Stimulated activated naive CD4-positive, alpha-beta T cell treated with Interleukin-2 at 50 U/mL for 16 hours (primary cell): ENCODE results near the gene ZNF773.
"Not testable (repeated sequence)": the region's sequence is repeated elsewhere in the genome, so short reads cannot be mapped to it uniquely, and the experiment has no call there.

Experiments used
- DNase-seq: peaks from one replicate; lab custom pipeline; 2025; lab: John Stamatoyannopoulos, UW

The ZNF773 gene

DNA sequence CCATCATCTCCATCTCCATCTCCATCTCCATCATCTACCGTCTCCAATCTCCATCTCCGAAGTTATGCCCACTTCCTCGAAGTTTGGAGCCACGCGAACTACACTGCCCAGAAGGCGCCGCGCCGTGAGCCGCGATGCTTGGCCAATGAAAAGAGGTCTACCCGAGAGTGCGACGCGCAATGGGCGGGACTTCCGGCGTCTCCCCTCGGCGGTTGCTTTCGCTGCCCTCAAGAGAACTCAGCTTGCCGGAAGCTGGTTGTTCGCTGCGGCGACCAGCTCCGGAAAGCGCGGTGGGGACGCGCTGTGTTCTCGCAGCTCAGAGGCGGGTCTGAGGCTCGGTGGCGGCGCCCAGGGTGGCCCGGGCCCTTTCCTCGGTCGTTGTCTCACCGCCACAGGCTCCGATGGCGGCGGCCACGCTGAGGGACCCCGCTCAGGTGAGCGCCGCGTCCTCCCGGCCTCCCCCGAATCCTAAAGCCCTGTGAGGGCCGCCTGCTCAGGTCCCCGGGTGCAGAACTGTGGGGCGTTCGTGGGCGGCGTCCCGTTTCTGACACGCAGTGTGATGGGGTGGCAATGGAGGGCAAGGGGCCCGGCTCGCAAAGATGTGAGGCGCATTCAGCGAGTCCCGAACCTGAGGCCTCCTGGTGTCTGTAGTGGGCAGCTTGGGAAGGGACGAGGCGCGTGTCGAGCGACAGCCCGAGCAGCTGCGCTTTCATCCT is at the start of gene ZNF773:
ZNF773 (plus strand) TSS at position 259 of the 716 bp plus-strand sequence; CDS start at position 402, 143 bp downstream.
- peak; percentile 97 for DNase-seq

- DNase-seq: no peak
Measured at GRCh38 chr19:57452307-57452706, 47.4 kb upstream of the ZNF773 start.

DNA sequence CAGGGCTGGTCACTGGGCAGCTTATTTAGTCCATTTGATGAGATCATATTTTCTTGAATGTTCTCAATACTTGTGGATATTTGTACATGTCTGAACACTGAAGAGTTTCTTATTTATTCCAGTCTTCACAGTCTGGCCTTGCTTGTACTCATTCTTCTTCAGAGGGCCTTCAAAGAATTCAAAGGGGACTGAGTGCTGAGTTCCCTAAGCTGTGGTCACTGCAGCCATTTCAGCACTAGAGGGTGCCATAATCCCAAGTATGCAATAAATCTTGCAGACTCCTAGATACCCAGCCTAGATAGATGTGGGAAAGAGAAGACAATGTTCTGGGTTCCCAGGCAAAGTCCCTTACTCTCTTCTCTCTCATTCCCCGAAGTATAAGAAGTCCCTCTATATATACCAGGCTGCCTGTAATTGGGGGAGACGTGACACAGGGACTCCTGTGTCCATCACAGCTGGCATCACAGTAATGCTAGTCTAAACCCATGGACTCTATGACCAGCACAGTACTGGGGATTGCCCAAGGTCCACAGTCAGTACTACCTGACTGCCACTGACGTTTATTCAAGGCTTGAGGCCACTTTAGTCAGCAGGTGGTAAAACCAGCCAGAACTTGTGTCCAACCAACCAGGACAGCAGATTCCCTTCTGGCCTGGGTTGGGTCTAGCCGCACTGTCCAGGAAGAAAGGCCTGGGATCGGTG is 33.9 kb upstream of the ZNF773 start:
- DNase-seq: no peak

- DNase-seq: no peak
Measured at GRCh38 chr19:57466489-57466888, 33.2 kb upstream of the ZNF773 start.

- DNase-seq: no peak
Measured at GRCh38 chr19:57473646-57474045, 26.1 kb upstream of the ZNF773 start.

DNA sequence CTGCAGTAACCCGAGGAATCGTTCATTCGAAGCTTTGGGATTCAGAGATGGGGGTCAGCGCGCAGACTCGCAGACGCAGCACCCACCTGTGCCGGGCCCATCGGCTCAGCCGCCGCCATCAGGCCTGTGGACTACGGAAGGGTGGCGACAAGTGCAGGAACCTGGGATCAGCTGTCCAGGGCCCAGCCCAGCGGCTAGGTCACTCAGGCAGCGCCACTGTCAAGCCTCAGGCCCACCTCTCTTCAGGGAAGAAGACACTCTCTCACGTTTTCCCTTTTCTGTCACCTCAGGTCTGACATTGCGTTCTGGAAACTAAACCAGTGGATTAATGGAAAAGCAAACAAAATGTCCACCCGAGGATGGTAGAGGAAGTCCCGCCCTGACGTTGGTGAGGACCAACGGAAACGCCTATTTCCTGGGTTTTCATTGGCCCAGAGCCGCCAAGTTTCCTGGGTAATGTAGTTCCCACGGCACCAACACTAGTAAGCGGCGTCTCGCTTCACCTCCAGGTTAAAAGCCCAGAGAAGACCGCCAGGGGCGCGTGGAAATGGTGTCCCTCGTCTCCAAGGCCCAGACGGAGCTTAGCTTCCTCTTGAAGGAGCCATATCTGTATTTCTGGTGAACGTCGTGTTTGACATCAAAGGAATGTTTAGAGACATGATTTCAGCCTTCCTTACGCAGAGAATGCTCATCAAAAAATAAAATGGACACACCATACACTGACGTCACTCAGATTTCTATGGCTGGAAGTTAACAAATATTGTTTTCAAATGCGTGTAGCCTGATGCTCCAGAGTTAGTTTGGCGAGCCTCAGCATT is 22.3 kb upstream of the ZNF773 start, which contains the start of gene ZNF772:
ZNF772 (minus strand) TSS at position 376 of the 818 bp plus-strand sequence; CDS start at position 119, 257 bp downstream.
- peak; percentile 90 for DNase-seq

GRCh38 chr19:57487477-57488298 is 12.1 kb upstream of the ZNF773 start, which contains the start of gene ZNF419:
Gene ZNF419 (plus strand): TSS chr19:57487750. CDS start chr19:57487951, 201 bp downstream.
- peak; percentile 94 for DNase-seq

DNA sequence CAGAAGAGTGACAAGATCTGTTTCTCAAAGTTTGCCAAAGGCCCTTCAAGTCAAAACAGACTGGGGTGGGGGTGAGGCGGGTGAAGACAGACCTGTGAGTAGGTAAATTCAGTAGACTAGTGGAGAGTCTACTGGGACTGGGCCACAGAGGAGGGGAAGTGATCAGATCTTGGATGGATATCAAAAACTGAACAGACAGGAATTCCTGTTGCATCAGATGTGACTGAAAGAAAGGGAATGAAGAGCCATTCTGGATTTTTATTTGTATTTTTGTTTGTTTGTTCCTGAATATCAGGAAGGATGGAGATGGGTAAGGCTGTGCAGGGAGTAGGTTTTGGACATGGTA is 11.5 kb upstream of the ZNF773 start:
- not testable (repeated sequence) for DNase-seq

DNA sequence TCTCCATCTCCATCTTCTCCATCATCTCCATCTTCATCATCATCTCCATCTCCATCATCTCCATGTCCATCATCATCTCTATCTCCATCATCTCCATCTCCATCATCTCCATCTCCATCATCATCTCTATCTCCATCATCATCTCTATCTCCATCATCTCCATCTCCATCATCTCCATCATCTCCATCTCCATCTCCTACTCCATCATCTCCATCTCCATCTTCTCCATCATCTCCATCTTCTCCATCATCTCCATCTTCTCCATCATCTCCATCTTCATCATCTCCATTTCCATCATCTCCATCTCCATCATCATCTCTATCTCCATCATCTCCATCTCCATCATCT is 432 bp upstream of the ZNF773 start:
- DNase-seq: not testable (repeated sequence)

DNA sequence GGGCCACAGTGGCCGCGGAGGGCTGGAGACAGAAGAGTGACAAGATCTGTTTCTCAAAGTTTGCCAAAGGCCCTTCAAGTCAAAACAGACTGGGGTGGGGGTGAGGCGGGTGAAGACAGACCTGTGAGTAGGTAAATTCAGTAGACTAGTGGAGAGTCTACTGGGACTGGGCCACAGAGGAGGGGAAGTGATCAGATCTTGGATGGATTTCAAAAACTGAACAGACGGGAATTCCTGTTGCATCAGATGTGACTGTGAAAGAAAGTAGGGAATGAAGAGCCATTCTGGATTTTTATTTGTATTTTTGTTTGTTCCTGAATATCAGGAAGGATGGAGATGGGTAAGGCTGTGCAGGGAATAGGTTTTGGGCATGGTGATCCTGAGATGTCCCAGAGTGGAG is 662 bp downstream of the ZNF773 start:
- not testable (repeated sequence) for DNase-seq

DNA sequence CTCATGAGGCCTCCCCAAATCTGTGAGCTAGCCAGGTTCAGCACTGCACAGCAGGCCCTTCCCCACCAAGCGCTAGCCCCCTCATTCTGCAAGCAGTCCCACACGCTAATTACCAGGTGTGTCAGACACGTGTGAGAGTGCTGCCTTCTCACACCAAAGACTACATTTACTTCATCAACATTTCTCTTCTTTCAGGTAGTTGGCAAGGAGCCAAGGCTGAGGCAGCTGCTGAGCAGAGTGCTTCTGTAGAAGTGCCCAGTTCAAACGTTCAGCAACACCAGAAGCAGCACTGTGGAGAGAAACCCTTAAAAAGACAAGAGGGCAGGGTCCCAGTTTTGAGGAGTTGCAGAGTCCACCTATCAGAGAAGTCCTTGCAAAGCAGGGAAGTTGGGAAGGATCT is 6.4 kb downstream of the ZNF773 start:
- no peak for DNase-seq

- no peak for DNase-seq
Measured at GRCh38 chr19:57511484-57511883, 11.7 kb downstream of the ZNF773 start.

GRCh38 chr19:57512845-57513244 is 13.1 kb downstream of the ZNF773 start:
- DNase-seq: no peak

- DNase-seq: no peak
Measured at GRCh38 chr19:57515255-57515654, 15.5 kb downstream of the ZNF773 start.

DNA sequence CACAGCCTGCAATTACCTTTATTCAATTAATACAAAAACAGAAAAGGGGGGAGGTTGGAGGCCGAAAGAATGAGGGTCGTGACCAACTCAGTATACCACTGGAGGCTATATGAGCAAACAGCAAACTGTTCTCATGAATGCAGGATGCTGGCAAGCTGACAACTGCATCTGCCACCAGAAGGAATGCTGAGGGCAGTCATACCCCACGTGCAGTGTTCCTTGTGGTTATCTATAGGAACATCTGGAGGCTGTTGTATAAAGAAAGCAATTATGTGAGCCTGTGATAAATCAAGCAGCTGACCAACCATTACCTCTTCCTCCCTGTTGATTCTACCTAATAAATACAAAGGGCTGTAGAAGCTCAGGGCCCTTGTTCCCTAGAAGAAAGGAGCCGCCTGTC is 18.3 kb downstream of the ZNF773 start:
- DNase-seq: not testable (repeated sequence)

DNA sequence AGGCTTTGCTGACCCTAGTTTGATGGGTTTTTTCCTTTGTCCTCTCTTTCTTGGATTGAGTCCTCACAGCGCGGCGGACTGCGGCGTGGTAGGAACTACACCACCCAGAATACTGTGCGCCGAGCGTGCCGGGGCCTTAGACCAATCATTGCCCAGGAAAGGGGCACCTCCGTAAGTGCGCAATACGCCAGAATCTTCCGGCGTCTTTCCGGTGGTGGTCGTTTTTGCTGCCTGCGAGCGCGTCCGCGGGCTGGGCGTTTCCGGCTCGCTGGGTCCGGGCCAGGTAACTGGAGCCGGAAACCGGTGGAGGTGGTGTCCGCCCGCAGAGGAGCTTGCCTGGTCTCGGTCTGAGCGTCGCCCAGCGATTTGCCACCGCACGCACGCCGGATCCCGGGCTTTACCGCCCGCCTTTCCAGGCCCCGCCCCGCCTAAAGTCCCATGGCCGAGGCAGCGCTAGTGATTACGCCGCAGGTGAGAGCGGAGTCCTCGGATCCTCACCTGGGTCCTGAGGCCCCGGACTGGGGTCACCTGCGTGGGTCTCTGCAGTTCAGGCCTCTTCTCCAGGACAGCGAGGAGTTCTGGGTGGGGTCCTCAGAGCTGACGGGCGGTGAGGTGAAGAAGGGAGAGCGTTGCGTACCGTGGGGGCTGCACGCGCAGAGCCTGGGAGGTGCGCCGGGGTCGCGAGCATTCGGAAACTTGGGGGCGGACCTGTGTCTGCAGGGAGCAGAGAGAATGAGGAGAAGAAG is 27.6 kb downstream of the ZNF773 start, which contains the start of gene ZNF549:
ZNF549 (plus strand) TSS at position 221 of the 746 bp plus-strand sequence; CDS start at position 439, 218 bp downstream.
- DNase-seq: peak; percentile 92

DNA sequence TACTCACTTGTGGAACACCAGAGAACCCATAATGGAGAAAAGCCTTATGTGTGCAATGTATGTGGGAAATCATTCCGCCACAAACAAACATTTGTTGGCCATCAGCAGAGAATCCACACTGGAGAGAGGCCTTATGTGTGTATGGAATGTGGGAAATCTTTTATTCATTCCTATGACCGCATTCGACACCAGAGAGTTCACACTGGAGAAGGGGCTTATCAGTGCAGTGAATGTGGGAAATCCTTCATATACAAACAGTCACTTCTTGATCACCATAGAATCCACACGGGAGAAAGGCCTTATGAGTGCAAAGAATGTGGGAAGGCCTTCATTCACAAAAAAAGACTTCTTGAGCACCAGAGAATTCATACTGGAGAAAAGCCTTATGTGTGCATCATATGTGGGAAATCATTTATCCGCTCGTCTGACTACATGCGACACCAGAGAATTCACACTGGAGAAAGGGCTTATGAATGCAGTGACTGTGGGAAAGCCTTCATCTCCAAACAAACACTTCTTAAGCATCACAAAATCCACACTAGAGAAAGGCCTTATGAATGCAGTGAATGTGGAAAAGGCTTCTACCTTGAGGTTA is 38.3 kb downstream of the ZNF773 start:
- DNase-seq: no peak

DNA sequence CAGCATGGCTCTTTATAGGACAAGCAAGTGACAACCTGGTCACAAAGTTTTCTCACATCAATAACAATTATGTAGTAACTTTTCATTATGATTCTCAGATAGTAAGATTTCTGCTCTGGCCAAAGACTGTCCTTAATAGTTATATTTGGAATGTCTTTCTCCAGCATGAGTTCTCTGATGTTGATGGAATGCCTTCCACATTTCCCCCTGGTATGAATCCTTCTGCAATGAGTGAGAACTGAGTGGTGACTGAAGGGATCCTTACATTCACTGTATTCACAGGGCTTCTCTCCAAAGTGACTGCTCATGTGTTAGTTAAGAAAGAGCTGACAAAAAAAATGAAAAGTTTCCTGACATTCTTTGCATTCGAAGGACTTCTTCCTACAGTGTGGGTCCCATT is 46.8 kb downstream of the ZNF773 start:
- DNase-seq: no peak

GRCh38 chr19:57552432-57552831 is 52.7 kb downstream of the ZNF773 start:
- no peak for DNase-seq

GRCh38 chr19:57557659-57558058 is 57.9 kb downstream of the ZNF773 start:
- no peak for DNase-seq
